HG03064 (cell line): ENCODE results near the gene UNC13D.

Source experiments
- ATAC-seq: cut with Tn5 transposase; IDR thresholded peaks from one replicate; pipeline ENCODE4 v1.9.1; 2021; ENCODE audit warnings: low read depth; ENCODE audit not compliant: unreplicated experiment

UNC13D gene

DNA sequence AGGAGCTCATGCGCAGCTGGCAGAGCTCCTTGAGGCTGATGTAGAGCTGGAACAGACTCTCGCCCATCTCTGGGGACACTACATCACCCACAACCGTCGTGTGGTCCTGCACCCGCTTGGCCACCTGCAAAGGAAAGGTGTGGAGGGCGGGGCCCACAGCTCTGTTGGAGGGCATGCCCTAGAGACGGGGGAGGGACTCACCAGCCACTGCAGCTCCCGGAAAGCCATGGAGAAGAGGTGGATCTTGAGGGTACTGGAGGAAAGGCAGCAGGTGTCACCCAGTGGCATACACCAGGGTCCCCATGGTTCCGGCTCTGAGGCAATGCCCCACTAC, 8.6 kb downstream of the UNC13D start:
- no peak for ATAC-seq

DNA sequence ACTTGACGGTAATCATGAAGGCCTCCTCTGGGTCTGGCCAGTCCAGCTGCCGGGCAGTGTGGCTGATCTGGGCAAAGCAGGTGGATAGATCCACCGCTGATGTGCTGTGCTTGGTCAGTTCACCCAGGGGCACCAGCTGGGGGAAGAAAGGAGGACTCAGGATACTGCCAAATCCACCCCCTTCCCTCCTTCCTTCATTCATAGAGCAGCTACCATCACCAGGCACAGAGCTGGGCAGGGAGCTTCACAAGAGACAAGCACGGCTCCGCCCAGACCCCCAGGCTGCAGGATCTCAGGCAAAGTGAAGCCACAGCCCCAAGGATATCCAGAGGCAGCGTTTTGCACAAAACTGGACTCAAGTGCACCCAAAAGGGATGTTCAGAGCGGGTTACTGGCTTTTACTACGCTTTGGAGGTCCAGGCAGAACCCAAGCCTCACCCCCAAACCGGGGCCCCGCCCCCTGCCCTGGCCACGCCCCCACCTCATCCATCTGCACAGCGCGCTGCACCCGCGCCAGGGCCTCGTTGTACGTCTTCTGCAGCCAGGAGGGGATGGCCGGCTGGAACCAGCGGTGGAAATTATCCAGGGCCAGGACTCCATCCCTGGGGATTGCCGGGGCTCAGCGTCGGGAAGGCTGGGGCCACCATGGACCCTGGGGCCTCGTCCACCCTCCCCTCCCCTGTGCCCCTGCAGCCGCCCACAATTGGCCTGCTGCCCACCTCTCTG, 9.1 kb downstream of the UNC13D start:
- ATAC-seq: no peak

DNA sequence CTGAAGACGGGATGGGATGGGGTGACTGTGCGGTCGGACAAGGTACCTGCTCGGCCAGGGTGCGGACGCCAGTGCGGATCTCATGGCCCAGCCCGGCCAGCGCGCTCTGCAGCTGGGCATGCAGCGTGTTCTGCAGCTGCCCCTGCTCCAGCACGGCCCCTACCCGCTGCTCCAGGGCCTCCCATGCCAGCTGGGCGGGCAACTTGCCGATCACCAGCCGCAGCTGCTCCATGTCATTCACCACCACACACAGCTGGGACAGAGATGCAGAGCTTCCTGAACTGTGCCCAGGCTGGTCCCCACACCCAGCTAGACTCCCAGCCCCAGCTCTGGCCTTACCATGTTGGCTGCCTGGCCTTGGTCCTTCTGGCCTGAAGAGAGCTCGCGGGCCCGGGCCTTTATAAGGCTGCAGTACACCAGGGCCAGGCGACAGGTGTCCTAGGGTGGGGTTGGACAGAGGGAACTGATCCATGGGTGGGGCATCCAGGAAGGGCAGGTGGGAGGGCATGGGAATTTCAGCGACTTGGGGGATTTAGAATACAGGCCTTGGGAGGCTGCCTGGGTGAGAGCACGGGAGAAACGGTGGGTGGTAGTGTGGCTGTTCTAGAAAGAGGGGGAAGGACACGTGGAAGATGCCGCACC, 9.8 kb downstream of the UNC13D start:
- no peak for ATAC-seq

DNA sequence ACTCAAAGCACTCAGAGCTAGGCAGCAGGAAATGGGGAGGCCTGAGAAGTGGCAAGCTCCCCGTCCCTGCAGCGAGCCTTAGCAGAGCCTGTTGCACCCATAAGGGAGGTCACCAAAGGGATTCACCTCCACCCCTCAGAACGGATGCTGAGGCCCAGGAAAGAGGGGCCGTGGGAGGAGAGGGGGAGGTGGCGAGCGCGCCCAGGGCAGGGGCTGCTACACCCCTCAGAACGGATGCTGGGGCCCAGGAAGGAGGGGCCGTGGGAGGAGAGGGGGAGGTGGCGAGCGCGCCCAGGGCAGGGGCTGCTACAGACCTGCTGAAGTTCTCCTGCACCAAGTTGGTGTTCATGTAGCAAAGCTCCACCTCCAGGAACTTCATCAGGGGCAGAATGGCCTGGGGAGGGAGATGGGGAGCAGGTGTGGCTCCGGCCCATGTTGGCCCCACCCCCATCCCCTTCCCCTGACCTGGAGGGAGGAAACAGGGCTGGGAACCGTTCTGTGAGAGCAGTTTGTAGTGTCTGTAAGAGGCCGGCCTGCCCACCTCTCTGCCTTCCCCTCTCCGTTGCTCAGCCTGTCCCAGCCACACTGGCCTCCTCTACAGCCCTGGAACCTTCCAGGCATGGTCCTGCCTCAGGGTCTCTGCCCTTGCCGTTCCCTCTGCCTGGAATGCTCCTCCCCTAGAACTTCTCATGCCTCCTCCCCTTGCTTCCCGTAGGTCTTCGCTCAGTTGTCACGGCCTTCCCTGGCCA, 11.4 kb downstream of the UNC13D start:
- ATAC-seq: no peak

DNA sequence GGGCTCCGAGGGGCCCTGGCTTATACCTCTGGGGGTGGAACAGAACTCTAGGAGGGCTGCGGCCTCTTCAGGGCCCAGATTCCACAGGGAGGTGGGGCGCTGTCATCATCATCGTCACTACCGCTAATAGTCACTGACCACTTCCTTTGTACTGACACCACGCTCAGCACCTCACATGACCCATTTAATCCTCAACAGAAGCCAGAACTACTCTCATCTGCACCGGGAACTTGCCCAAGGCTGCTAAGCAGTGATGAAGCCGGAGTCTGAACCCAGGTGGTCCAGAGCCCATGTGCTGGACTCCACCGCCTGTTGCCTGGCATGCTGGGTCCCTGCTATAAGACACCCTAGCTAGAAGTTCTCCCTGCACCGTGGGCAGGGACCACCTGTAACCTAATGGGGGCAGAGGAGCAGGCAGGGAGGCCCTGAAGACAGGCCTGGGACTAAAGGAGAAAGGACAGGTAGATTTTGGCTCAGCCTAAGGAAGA, 12.0 kb downstream of the UNC13D start:
- no peak for ATAC-seq

DNA sequence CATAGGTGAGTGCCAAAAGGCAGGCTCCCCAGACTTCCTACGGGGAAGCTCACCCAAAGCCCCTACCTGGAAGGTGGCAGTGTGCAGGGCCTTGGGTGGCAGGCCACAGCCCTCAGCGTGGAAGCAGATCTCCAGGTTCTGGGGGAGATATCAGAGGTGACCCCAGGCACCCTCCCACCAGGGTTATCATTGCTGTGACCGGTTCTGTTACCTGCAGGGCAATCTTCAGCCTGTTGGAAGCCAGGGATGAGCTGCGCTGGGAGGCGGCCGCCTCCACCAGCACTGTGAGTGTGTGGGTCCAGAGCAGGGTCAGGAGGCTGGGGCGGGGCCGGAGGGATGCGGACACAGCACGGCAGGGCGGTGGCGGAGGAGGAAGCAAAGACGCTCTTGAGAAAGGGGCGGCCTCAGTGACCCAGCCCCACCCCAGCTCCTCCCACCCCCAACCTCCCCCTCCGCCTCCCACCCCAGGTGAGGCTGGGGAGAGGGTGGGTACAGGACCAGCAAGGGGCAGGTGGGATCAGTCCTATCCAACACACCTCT, 13.1 kb downstream of the UNC13D start:
- no peak for ATAC-seq

DNA sequence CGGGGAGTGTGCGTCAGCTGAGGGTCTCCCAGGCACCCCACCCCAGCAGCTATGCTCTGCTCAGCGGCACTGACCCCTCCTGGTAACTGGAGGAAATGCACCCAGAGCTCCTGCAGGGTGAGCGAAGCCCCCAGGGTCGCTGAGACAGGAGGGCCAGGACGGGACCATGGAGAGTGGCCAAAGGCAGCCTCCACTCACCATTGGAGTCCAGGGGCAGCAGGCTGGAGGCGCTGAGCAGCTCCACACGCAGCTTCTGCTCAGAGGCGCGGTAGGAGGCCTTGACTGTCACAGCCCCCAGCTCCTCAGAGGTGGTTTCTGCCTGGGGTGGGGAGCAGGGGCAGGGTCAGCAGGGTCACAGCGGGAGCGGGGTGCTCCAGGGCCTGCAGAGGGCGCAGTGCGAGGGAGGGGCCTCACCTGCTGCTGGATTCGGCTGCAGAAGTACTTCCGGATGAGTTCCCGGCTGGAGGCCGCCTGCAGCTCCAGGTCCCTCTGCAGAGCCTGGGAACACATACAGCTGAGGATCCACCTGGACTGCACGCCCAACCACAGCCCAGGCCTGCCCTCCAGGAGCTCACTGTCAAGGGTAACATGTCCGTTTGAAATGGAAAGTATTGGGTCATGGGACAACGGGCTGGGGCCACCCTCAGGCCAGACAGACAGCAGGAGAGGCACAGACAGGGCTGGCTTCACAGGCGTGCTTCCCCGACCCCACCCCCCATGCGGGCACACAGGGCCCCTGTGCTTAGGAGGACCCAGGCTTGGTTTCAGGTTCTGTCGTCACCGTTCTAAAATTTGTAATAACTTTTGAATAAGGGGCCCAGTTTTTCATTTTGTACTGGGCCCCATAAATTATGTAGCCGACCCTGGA, 13.8 kb downstream of the UNC13D start:
- no peak for ATAC-seq

DNA sequence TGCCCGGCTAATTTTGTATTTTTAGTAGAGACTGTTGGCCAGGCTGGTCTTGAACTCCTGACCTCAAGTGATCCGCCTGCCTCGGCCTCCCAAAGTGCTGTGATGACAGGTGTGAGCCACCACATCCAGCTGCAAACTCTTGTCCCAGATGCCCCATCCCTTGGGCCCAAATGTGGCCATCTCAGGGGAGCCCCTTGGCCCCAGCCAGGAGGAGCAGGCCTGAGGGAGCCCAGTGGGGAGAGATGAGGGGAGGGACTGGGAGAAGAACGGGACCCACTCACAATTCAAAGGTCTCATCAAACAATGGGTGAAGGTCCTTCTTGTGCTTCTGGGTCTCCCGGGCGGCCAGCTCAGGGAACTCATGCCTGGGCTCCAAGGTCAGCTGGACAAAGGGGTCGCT, 14.5 kb downstream of the UNC13D start:
- ATAC-seq: no peak

DNA sequence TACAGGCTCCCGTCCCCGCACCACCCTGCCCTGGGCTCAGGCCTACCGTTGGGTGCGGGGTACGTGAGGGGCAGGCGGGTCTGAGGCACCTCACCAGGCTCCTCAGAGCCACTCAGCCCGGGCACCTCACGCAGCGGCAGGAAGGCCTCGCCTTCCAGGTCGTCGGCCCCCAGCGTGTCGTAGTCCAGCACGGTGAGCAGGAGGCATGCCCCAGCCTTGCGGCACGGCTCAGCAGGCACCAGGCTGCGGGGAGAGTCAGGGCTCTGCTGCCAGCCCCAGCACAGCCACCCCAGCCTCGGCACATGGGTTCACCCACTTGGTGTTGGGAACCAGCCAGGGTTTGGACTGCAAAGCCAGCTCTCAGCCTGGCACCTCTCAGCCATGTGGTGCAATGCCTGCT, 15.5 kb downstream of the UNC13D start:
- ATAC-seq: no peak

DNA sequence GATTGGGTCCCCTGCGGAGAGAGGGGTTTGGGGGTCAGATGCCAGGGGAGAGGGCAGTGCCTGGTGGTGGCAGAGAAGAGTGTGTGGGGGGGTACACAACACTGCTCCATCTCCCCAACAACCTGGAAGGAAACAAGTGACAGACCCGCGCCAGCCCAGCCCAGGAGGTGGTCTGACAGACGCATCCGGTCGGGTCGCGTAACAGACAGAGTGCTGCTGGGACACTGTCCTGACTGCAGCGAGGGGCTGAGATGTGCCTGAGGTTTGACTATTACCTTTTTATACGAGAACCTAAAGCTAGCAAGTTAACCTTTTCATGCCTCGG, 16.2 kb downstream of the UNC13D start:
- no peak for ATAC-seq

DNA sequence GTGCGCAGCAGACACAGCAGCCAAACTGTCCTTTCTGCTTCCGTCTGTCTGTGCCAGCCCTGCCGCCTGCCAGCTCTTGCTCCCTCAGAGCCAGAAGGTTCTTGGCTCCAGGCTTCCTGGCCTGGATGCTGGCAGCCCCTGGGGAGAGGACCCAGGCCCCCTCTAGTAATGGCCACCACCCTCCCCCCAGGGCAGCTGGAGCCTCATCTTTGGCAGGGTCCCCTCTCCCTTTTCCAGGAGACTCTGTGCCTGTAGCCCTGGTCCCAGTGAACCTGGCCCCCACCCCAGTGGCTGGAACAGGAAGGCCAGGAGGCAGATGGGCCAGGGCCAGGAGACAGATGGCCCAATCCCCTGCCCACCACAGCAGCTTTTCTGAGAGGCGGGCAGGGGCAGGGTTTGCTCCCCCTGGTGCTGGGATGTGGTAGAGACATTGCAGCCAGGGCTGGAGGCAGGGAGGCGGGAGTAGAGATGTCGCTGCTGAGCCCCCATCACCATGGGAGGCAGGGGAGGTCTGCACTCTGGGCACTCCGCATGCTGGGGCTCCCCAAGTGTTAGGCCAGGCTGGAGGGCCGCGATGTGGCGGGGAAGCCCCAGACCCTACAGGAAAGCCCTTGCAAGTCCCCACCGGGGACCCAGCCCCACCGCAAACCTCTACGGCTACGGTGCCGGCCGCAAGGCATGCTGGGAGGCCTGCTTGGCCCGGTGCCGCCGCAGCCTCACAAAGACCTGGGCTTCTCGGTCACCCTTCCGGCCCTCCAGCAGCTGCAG, 16.7 kb downstream of the UNC13D start:
- no peak for ATAC-seq

DNA sequence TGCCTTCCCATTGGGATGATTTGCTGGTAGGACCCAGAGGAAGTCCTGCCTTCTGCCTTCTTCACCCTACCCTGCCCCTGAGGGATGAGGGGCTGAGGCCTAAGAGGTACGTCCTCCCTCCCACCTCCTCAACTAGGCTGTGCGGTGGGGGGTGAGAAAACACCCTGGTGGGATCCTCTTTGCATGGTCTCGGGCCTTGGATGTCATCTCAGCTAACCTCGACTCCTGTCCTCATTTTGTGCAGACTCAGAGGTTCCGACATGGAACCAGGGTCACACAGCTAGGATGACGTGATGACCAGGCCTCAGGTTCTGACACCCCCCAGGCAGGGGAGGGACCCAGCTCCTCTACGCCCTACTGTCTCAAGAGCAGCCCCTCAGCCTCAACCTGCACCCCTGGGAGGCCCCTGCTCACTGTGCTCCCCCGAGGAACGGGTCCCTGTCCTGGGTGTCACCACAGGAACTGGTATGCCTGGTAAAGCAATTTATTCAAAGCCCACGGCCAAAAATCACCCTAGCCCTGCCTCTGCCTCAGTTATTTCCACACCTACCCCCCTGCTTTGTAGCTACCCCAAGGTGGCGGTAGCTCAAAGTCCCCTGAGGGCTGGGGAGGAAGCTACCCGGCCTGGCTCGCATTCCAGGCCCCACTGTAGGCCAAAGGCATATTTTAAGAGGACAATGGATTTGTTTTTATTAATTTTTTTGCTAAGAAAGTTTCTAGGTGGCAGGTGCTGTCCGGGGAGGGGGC, 17.5 kb downstream of the UNC13D start:
- ATAC-seq: no peak

DNA sequence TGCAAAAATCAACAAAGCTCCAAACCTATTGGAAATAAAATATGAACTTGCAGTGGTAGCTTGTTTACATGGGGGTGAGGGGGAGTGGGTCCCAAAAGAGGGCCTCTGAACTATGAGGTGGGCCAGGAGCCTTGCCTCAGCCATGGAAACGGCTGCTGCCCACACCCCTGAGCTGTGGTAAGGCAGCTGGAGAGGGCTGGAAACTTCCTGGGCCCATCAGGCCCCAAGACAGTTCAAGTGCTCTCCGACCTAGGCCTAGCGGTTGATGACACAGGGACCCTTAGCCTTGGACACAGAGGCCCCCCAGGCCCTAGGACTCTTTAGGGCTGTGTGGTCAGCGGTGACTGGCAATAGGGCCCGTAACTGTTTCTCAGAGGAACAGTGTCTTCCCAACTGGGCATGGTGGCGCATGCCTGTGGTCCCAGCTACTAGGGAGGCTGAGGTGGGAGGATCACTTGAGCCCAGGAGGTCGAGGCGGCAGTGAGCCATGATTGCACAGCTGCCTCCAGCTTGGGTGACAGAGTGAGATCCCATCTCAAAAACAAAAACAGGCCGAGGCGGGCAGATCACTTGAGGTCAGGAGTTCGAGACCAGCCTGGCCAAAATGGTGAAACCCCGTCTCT, 18.3 kb downstream of the UNC13D start:
- no peak for ATAC-seq

DNA sequence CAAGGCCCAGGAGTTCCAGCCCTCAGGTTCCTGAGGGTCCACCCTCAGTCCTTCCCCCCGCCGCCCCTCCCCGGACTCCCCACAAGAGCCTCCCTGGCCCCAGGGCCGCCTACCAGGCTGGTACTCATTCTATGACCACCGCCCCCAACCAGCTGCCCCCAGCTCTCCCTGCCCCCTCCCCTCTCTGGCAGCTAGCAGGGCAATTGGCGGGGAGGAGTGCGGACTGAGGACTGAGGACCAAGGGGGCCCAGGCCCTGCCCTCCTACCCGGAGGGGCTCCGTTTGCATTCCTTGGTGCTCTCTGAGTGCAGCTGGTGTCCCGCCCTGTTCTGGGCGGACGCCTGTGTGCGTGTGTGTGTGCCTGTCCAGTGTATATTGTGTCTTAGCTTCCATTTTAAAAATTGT, 19.1 kb downstream of the UNC13D start:
- ATAC-seq: no peak

DNA sequence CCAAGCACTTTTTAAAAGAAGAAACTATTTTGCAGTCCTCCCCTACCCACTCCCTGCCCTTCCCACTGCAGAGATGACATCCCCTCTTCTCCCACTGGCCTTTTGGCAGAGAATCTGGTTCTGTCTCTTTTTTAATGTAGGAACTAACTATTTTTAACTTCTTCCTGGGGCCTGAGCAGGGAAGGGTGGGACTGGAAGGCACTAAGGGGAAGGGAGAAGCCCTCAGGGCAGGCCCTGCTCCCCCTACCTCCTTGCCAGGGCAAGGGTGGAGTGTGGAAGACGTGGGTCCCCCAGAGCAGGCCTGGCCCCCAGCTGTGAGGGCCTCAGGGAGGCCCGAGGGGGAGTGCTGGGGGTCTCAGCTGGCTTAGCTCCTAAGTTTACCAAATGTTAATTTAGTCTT, 19.5 kb downstream of the UNC13D start:
- ATAC-seq: no peak

DNA sequence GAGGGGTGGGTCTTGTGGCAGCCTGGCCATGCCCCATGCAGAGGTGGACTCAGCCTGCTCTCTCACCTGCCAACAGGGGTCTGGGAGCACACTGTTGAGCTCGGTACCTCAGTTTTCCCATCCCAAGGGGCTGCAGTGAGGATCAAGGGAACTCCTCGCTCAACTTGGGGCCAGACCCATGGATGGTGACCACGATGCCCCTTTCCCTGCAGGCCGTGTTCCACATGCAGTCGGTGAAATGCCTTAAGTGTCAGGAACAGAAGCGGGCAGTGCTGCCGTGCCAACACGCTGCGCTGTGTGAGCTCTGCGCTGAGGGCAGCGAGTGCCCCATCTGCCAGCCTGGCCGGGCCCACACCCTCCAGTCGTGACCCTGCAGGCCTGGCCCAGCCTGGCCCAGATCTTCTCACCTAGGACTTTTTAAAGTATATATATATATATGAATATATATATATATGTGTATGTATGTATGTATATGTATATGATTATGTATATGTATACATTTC, 20.1 kb downstream of the UNC13D start:
- ATAC-seq: no peak

DNA sequence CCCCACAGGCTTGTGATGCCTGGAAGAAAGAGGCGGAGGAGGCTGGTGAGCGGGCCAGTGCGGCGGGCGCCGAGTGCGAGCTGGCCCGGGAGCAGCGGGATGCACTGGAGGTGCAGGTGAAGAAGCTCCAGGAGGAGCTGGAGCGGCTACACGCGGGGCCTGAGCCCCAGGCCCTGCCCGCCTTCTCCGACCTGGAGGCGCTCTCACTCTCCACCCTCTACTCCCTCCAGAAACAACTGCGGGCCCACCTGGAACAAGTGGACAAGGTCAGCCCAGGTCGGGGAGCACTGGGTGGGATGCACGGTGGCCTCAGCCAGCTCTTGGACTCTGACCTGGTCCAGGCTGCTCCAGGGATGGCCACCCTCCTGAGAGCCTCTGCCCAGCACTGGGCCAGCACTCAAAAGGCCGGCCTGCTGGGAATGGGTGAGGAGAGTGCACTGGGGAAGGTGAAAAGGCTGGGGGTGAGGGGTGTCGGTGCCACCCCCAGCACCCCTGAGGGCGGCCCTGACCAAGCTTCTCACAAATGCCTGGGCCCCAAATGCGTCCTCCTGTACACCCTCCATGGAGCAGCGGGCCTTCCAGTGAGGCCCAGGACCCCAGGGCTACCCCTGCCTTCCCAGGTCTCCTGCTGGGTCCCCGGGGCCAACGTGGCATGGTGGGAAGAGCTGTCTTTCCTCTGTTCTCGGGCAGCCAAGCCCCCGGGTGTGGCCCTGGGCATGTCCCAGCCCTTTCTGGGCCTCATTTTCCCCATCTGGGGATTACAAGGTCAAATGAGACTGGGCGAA, 20.8 kb downstream of the UNC13D start:
- no peak for ATAC-seq

DNA sequence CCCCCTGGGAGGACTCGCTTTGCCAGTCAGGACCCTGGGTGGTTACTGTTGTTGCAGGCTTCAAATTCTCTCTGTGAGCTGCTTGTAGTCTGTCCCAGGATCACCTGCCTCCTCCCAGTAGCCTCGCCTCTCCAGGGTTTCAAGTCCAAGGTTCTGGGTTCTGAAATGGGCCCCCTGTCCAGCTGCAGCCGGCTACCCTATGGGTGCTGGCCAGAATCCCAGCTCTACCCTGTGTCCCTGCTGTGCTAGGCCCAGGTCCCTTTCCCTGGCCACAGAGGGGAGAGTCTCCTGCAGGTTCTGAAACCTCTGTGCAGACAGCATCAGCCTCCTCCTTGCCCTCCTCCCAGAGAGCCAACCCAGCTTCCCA, 21.4 kb downstream of the UNC13D start:
- ATAC-seq: no peak
